OCI-LY7 (cell line): Measurements from ENCODE around the gene KIFBP. TPM values are rescaled to one million over a fixed set of nuclear protein-coding genes. Genes with fewer than 3 reads are reported as not detected.

ENCODE experiments used
- BruUV-seq: library from RNA; stranded (reverse); fragments of 400-500 nt; replicated peaks from 2 replicates; lab custom pipeline; 2021; lab: Mats Ljungman, UMichigan
- CTCF ChIA-PET: fragments of 300-600 bp; sonication (Branson Sonifier 250); formaldehyde crosslinking; loops from one replicate; lab custom pipeline; 2022; ENCODE audit warnings: antibody characterized with exemption; ENCODE audit not compliant: unreplicated experiment; lab: Charles Lee
- POLR2A ChIA-PET: fragments of 300-600 bp; sonication (Branson Sonifier 250); formaldehyde crosslinking; loops from one replicate; lab custom pipeline; 2022; ENCODE audit warnings: antibody characterized with exemption; lab: Charles Lee
- DNase-seq: peaks from one replicate; pipeline ENCODE4 v3.0.0-alpha.2; 2015; ENCODE audit warnings: low spot score
- H2AFZ ChIP-seq: fragments of 200-600 bp; sonication (generic), shearing (Covaris generic); 2 replicates; pipeline ENCODE4 v1.6.1; 2014; ENCODE audit warnings: mild to moderate bottlenecking, antibody characterized with exemption, low read length, moderate library complexity
- H3K27ac ChIP-seq: fragments of 200-600 bp; sonication (generic); 2 replicates; pipeline ENCODE4 v1.5.1; 2014; ENCODE audit warnings: mixed run types, low read depth, mild to moderate bottlenecking, moderate library complexity, low read length, inconsistent platforms; ENCODE audit not compliant: poor library complexity, severe bottlenecking
- H3K36me3 ChIP-seq: fragments of 200-600 bp; sonication (generic); 2 replicates; pipeline ENCODE4 v1.6.1; 2014; ENCODE audit warnings: mild to moderate bottlenecking, antibody characterized with exemption, low read length, moderate library complexity, mixed read lengths; ENCODE audit not compliant: insufficient read depth
- H3K4me1 ChIP-seq: fragments of 200-600 bp; sonication (generic); 2 replicates; pipeline ENCODE4 v1.5.1; 2014; ENCODE audit warnings: mild to moderate bottlenecking, low read length; ENCODE audit not compliant: insufficient read depth, poor library complexity, severe bottlenecking
- H3K4me2 ChIP-seq: fragments of 200-600 bp; sonication (generic); 2 replicates; pipeline ENCODE4 v1.6.1; 2014; ENCODE audit warnings: mild to moderate bottlenecking, low read length
- H3K4me3 ChIP-seq: fragments of 200-600 bp; sonication (generic); 2 replicates; pipeline ENCODE4 v1.5.1; 2014; ENCODE audit warnings: mild to moderate bottlenecking, low read depth, low read length; ENCODE audit not compliant: poor library complexity, severe bottlenecking
- H3K79me2 ChIP-seq: fragments of 200-600 bp; sonication (generic); 2 replicates; pipeline ENCODE4 v1.6.1; 2016; ENCODE audit warnings: low read depth, mild to moderate bottlenecking, low read length, moderate library complexity, mixed read lengths; ENCODE audit not compliant: insufficient read depth
- H3K9me2 ChIP-seq: fragments of 200-600 bp; sonication (generic); 2 replicates; pipeline ENCODE4 v1.6.1; 2016; ENCODE audit warnings: mild to moderate bottlenecking, low read length, mixed read lengths; ENCODE audit not compliant: insufficient read depth
- H3K9me3 ChIP-seq: fragments of 200-600 bp; sonication (generic); 2 replicates; pipeline ENCODE4 v1.6.1; 2014; ENCODE audit warnings: mild to moderate bottlenecking, mixed run types, low read length, mixed read lengths
- H4K20me1 ChIP-seq: fragments of 200-600 bp; sonication (generic); 2 replicates; pipeline ENCODE4 v1.6.1; 2014; ENCODE audit warnings: mild to moderate bottlenecking, antibody characterized with exemption, low read length, moderate library complexity, mixed read lengths; ENCODE audit not compliant: insufficient read depth
- CTCF ChIP-seq: fragments of 200-600 bp; sonication (generic); conservative IDR thresholded peaks from 2 replicates; pipeline ENCODE4 v1.5.1; 2014; ENCODE audit warnings: mild to moderate bottlenecking, antibody characterized with exemption, low read length, moderate library complexity, mixed read lengths
- EZH2phosphoT487 ChIP-seq: fragments of 200-600 bp; sonication (generic); IDR thresholded peaks from 2 replicates; pipeline ENCODE4 v1.6.1; 2018; ENCODE audit warnings: low read depth, borderline replicate concordance, mild to moderate bottlenecking, mixed run types, antibody characterized with exemption, low read length, moderate library complexity, mixed read lengths
- intact Hi-C: fragments of 100-400 bp; cut with micrococcal nuclease; formaldehyde crosslinking; loops from one replicate; pipeline ENCODE4 v1.10.0; 2022; ENCODE audit not compliant: unreplicated experiment
- total RNA-seq, 2 experiments: library from RNA; depleted of rRNA in 1 of 2; stranded (reverse); fragments of >200 nt in 1 of 2; shearing (Covaris generic) in 1 of 2; gene quantifications; 2 replicates each; pipeline ENCODE4 v1.2.3, GENCODE V29; 2014 to 2022

The KIFBP gene
- total RNA-seq, 2 experiments from 2014 or later = 5.4 to 11.9 TPM

DNA sequence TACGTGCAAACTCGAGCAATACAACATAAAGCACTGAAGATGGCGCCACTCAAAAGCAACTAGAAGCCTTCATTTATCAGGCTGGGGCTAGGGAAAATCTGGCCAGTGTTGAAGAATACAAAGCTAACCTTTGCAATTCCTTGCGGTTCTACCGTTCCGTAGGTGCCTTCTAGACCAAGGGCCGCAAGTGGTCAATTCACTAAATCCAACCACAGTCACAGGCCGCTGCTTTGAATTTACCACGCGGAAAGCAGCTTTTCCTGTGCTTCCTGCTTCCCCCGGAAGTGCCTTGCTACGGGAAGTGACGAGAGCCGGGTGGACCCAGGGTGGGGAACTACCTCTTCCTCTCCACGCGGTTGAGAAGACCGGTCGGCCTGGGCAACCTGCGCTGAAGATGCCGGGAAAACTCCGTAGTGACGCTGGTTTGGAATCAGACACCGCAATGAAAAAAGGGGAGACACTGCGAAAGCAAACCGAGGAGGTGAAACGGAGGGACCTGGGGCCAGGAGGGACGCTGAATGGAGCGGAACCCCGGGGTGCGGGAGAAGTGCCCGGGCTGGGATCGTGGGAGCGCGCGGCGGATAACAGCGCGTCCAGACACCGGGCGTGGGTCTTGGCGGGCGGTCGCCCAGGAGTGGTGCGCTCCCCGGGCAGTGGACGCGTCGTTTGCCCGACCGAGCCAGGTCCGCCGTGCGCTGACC lies 32.6 kb upstream of the KIFBP start, which contains the start of gene DDX21:
Gene DDX21, plus strand, starts transcription at position 339 of the 701 bp plus-strand sequence. Its CDS starts 56 bp downstream, at position 395.
- Histone ChIP-seq H3K4me3 (peak within 1 kb of the TSS; percentile 89), H3K4me1 (peaks cover 36% of the 10 kb centered on the region), H2AFZ (peak within 1 kb of the TSS; percentile 62), H3K9me3 (no peaks in the 10 kb centered on the region), H3K27ac (peak within 1 kb of the TSS; percentile 86), H3K79me2 (peaks cover 61% of the 10 kb centered on the region), H3K36me3 (peaks cover 64% of the 10 kb centered on the region), H4K20me1 (peaks cover 27% of the 10 kb centered on the region), H3K9me2 (no peaks in the 10 kb centered on the region), H3K4me2 (peak within 1 kb of the TSS; percentile 85)
- POLR2A ChIA-PET = interaction anchor here (0.5 to 1.8 kb wide), 12 partner anchors 9 to 567 kb away, joined by 3 to 6 read pairs (median 4); partner anchors contain the start of gene CCAR1
- BruUV-seq = no TSS peak
- DNase-seq = peak; percentile 94
- CTCF ChIA-PET = no interaction called here
- intact Hi-C loops = no loop called here
- TF ChIP-seq CTCF (peak; percentile 89), EZH2phosphoT487 (no peak)

- Histone ChIP-seq H3K79me2 (peaks cover 73% of the 10 kb centered on the region), H4K20me1 (peaks cover 40% of the 10 kb centered on the region)
- intact Hi-C loops = no loop called here
Observed at GRCh38 chr10:68957284-68957615, 31.4 kb upstream of the KIFBP start.

More at GRCh38 chr10:68957284-68957615, 31.4 kb upstream of the KIFBP start:
- H3K4me2 ChIP-seq = peak overlapping the region; percentile 85
- ChIA-PET CTCF (no interaction called here), POLR2A (interaction anchor here (0.6 to 2.6 kb wide), 2 partner anchors 13 to 128 kb away, joined by 4 to 11 read pairs; no protein-coding TSS in a partner anchor)
- peak overlapping the region; percentile 89 for H3K4me3 ChIP-seq
- peaks cover 72% of the 10 kb centered on the region for H3K36me3 ChIP-seq
- no peak for DNase-seq
- TF ChIP-seq CTCF = no peak
- TF ChIP-seq EZH2phosphoT487 = no peak
- BruUV-seq = no TSS peak
- peaks cover 41% of the 10 kb centered on the region for H3K4me1 ChIP-seq
- peak overlapping the region; percentile 86 for H3K27ac ChIP-seq
- H3K9me2 ChIP-seq = no peaks in the 10 kb centered on the region
- H3K9me3 ChIP-seq = no peaks in the 10 kb centered on the region
- H2AFZ ChIP-seq = no peak overlapping the region
